DLD1 (cell line): ENCODE measurements around the gene DIP2C.
"Not testable (repeated sequence)": the region's sequence is repeated elsewhere in the genome, so short reads cannot be mapped to it uniquely, and the experiment has no call there.

ENCODE experiments used
- in situ Hi-C: cut with HindIII; loops from 2 replicates; pipeline ENCODE4 v1.10.0; 2017; ENCODE audit warnings: low sequenced_read_pairs

Gene DIP2C

DNA sequence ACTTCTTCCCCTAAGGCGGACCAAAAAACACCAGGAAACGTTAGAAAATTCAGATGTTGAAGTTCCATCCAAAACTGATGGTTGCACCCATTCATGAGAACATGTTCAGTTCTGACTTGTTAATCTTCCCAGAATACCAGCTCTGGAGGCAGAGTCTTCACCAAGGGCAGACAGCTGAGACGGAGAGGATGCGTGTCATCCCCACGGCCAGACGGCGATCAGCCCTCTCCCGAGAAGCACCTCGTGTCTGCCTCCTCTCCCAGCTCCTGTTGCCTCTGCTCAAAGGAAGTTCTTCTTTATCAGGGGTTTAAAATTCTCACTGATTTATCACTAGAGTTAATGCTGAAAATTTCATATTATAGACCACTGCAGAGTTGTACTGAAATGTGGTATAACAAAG lies 284.5 kb downstream of the DIP2C start:
- in situ Hi-C loops, result no loop called here

DNA sequence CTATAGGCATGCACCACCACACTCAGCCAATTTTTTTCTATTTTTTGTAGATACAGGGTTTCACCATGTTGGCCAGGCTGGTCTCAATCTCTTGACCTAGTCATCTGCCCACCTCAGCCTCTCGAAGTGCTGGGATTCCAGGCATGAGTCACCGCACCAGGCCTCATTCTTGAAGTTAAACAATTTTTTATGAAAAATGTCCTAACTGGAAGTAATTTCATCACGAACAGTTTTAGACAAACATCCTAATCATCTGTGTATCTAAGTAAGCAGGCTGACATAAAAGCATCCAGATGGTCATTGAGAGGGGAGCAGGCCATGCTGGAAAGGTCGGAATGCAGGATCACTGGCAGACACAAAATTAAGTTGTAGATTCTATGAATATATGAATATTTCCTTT lies 285.1 kb downstream of the DIP2C start:
- in situ Hi-C loops, result no loop called here

DNA sequence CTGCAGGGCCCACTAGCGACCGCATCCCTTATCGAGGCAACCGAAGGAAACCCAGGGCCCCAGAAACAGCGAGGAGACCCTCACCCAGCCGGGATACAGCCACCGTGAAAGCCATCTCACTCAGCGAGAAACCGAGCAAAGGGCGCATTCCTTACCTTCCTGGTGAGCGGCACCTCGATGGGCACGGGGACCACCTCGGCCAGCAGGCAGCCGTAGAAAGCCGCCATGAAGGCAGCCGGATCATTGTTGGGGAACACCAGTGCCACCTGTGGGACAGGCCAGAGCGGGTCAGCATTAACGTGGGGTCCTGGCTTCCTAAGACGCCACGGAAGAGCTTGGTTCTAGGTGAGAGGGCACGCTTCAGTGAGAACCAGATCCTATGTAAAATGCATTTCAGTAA lies 290.5 kb downstream of the DIP2C start:
- in situ Hi-C loops, result no loop called here

DNA sequence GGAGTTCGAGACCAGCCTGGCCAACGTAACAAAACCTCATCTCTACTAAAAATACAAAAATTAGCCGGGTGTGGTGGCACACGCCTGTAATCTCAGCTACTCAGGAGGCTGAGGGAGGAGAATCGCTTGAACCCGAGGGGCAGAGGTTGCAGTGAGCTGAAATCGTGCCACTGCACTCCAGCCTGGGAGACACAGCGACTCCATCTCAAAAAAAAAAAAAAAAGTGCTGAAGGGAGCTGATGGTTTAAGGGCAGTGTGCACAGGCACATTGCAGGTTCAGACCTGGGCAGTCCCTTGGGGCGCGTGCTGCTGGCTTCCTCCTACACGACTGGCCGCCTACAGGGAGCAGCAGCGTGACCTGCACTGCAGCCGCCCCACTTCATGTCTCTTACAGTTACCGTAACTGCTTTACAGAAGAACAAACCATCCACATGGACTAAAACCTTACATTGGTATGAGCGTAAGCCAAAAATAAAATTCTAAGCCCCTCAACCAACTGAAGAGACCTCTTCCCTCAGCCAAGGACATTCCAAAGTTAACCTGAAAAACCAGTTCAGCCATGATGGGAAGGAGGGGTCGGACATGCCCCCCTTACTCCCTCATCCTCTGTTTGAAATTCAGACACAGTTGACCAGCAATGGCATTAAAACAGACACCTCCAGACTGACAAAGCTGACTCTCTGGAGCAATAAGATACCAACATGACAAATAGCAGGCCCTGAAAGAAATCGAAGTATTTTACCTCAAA lies 292.0 kb downstream of the DIP2C start:
- in situ Hi-C loops, result no loop called here

DNA sequence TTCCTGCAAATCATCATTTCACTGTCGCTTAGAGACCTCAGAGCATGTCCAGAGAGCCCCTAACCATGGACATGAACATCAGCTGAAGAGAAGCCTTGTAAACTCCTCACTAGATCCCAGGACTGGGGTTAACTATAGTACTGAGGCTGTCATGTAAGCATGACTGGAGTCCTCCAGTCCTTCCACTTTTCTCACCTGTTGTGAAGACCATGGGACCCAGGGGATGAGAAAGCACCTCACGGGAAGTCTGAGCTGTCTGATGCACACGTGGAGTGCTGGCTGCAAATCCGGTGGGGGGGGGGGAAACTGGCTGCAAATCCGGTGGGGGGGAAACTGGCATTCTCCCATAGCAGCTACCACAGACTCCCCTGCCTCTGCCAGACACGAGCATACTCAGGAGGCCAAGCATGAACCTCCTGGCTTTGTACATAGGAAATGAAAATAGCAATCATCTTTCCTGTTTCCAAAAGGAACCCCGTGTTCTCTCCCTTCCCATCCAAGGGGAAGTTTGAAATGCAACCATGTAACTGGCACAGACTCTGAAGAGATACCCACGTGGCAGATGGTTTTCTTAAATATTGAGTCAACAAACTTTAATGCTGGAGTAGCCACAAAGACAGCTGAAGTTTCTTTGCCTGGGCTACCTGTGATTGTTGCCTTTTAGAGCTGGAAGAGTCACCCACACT lies 292.8 kb downstream of the DIP2C start:
- in situ Hi-C loops, result no loop called here

DNA sequence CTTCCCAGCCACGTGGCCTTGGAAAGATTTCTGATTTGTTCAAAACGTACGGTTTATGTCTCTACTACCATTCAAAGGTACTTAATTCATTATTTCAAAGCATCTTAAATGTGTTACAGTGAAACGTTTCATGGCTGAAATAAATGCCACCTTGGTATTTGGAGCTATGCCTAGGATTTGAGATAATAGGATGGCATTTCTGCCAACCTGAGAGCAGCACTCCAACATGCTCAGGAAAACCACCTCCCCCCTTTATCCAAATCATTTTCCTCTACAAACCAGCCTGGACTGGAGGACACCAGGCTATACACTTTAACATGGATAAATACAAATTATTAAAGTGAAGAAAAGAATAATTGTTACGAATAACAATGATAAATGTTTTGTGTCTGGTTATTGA lies 293.4 kb downstream of the DIP2C start:
- in situ Hi-C loops, result no loop called here

DNA sequence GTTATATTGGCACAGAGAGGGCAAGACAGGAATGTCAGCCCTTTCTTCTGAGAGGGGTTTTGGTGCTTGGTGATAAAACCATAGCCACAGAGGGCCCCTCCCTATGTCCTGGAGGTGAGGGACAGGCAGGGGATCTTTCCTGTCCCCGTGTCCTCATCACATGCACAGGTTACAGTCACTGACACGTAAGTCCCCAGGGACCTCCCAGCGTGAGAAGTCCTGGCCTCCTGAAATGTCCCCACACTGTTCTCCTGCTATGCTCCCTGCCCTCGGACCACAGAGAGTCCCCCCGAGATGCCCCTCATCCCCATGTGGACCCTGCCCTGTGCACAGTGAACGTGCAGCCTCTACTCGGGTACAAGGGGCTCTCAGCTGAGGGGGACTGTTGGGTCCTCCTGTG lies 293.8 kb downstream of the DIP2C start:
- in situ Hi-C loops, result no loop called here

DNA sequence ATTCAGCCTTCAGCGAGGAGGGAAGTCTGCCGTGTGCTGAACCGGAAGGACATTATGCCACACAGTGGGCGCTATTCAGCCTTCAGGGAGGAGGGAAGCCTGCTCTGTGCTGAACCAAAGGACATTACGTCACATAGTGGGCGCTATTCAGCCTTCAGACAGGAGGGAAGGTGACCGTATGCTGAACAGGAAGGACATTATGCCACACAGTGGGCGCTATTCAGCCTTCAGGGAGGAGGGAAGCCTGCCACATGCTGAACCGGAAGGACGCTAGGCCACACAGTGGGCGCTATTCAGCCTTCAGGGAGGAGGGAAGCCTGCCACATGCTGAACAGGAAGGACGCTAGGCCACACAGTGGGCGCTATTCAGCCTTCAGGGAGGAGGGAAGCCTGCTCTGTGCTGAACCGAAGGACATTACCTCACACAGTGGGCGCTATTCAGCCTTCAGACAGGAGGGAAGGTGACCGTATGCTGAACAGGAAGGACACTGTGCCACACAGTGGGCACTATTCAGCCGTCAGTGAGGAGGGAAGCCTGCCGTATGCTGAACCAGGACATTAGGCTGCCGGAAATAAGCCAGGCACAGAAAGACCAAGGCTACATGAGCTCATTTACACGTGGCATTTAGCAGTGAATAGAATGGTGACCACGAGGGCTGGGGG lies 294.9 kb downstream of the DIP2C start:
- in situ Hi-C loops, result not testable (repeated sequence)

DNA sequence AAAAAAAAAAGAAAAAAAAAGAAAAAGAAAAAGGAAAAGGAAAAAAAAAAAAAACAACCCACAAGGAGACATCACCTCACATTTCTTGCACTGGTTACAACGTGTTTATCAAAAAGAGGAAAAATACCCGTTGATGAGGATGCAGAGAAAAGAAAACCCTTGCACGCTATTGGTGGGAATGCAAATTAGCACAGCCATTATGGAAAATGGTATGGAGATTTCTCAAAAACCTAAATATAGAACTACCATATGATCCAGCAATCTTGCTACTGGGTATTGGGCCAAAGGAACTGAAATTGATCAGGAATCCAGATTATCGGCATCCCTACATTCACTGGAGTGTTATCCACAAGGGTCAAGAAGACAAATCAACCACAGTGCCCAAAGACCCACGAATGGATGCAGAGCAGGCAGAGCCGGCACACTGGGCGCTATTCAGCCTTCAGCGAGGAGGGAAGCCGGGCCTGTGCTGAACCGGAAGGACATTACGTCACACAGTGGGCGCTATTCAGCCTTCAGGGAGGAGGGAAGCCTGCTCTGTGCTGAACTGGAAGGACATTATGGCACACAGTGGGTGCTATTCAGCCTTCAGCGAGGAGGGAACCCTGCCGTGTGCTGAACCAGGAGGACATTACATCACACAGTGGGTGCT lies 295.6 kb downstream of the DIP2C start:
- in situ Hi-C loops, result no loop called here

DNA sequence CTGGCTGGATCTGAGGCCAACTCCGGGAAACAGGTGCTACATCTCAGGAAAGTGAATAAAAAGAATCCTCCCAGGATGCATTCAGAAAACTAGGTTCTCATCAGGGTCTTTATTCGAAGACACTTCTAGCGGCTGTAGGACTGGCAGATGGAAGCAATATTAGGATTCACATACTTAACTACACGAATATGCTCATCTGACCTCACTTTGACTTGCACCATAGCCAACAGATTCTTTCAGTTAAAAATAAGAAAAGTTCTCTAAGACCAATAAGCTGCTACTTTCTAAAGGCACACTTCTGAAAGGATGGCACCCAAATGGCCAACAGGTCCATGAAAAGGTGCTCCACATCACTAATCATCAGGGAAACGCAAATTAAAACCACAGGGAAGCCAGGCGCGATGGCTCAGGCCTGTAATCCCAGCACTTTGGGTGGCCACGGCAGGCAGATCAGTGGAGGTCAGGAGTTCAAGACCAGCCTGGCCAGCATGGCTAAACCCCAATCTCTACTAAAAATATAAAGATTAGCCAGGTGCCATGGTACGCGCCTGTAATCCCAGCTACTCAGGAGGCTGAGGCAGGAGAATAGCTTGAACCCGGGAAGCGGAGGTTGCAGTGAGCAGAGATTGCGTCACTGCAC lies 296.2 kb downstream of the DIP2C start:
- in situ Hi-C loops, result no loop called here

DNA sequence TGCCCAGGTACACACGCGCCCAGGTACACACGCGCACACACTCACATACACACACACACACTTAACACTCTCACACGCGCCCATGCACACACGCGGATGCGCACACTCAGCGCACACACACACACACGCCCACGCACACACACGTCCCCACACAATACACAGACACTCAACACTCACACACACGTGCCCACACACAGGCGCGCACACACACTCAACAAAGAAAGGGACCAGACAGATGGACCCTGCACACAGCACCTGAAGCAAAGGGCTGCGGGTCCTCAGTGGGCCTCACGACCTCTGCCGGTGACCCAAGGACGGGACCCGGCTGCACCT lies 296.8 kb downstream of the DIP2C start:
- in situ Hi-C loops, result no loop called here

DNA sequence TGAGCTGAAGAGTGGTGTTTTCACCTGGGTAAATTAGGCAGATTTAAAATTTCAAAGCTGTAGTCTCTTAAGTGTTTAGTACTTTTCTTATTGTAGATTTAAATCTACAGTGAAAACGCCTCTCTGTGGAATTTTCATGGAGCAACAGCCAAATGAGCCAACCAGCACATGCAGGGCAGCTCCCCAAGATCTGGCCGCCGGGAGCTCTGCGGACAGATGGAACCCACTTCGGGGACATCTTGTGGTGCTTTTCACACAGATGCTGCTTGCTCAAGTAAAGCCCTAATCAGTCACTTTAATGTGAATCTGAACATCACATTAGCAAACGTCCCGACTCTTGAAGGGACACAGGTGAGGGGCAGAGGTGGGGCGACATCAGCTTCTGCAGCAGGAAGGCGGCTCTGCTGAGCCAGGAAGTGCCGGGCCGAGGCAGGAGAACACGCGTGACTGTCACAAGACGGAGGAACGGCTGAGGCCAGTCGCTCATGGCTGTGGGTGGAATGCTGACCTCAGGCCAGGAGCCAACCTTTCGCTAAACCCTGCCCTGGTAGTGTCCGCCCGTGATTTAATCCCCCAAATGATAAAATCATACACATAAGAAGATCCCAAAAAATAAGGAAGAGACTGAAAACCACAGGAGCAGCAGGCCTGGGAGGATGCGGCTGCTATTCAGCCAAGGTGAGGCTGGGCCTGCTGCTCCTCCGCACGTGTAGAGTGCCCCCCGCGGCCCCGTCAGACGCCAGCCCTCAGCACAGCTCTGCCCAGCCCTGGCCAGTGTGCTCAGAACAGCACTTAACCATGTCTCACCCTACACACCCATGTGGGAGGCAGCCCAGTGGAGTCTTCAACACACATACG lies 297.4 kb downstream of the DIP2C start:
- in situ Hi-C loops, result no loop called here

DNA sequence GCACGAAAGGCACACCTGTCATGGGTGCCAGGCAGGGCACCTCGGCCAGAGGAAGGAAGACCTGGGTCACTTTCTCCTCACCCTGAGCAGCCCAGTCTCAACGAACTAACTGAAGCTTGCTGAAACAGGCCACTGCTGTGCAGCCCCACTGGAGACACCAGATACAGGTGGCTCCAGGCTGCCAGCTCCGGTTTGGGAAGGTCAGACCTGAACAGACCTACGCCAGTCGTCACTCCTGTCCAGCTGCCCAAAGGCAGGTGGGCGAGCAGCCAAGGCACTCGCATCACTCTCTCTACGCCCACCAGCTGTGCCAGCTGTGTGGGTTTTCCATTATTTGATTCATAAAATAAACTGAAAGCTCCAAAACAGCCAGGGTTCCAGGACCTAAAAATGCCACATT lies 298.2 kb downstream of the DIP2C start:
- in situ Hi-C loops, result no loop called here

DNA sequence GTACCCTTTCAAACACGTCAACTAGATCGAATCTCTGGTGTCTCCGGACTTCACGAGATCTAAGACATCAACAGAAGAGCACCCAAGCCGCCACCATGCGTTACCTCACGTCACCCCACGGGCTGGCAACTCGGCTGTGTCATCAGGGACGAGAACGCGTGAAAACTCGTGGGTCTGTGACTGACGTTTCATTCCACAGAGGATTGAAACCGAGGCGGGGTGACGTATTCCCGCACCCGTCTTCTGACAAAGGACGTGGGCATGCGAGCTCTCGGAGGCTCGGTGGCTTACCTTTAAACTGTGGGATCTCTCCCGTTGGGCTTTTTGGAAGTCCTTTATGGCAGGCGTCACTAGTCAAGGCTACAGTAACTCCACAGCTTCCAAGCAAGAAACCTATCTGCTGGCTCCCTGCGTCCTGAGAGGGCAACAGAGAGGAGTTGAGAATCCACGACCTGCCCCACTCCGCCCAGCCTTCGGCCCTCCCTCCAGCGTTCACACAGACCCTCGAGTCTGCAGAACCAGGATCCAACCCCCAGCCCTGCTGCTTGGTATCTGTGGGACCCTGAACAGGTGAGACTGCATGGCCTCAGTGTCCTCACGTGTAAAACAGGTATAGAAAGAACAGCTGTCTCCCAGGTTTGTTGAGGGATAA lies 298.9 kb downstream of the DIP2C start:
- in situ Hi-C loops, result no loop called here

DNA sequence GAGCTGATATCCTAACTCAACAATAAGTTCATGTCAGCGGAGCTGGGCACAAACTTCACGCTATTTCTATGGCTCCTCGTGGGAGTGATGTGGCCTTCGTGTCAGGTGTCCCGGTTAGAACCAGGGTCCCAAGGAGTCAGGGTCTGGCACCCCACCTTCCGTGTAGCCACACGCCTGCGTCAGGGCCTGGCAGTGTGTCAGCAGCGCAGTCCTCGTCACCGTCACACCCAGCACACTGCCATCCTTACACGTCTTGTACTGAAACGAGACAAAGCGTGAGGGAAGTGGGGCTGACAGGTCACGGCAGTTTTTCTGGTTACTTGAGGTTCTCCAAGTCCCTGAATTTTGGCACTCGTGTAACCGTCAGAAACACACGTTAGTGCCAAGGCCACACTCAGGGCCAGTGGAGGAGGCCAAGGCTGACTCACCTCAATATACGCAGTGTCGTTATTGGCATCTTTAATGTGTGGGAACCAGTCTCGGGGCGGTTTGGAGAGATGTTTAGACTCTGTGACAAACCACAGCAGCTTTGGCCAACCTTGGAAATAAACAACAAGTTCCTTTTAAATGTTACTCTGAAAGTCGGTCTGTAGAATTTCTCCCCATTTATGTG lies 299.5 kb downstream of the DIP2C start:
- in situ Hi-C loops, result no loop called here

DNA sequence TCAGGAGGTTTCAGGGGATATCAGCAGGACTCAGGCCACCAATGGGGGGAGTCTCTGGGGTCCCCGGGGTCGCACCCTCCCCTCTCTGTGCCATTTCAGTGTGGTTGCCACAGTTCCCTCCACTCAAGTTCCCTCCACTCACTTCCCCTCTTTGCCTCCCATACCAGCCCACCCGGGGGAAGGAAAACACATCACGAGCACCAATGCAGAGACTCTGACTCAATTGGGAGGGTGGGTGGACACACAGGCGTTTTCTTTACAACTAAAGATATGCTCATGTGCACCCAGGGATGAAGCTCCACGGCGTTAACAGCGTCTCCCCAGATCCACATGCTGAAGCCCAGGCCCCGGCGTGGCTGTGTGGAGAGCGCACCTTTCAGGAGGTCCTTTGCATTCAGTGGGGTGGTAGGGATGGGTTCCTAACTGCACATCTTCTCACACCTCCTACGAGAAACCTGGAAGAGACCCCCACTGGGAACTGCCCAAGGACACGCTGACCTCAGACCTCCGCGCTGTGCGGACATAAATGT lies 300.1 kb downstream of the DIP2C start:
- in situ Hi-C loops, result no loop called here

DNA sequence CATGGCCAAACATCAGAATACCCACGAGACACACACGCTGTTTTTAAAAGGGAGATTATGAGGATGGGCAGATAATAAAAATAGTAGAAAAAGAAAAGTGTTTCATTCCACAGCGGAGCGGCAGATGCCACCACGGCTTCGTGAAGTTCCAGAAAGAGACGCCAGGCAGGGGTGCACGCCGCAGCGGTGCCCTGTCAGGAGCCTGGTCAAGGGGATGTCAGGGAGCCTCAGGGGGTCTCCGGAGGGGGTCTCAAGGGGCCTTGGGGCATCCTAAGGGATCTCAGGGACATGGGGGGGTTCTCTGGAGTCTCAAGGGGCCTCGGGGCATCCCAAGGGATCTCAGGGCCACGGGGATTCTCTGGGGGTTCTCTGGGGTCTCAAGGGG lies 300.8 kb downstream of the DIP2C start:
- in situ Hi-C loops, result no loop called here

DNA sequence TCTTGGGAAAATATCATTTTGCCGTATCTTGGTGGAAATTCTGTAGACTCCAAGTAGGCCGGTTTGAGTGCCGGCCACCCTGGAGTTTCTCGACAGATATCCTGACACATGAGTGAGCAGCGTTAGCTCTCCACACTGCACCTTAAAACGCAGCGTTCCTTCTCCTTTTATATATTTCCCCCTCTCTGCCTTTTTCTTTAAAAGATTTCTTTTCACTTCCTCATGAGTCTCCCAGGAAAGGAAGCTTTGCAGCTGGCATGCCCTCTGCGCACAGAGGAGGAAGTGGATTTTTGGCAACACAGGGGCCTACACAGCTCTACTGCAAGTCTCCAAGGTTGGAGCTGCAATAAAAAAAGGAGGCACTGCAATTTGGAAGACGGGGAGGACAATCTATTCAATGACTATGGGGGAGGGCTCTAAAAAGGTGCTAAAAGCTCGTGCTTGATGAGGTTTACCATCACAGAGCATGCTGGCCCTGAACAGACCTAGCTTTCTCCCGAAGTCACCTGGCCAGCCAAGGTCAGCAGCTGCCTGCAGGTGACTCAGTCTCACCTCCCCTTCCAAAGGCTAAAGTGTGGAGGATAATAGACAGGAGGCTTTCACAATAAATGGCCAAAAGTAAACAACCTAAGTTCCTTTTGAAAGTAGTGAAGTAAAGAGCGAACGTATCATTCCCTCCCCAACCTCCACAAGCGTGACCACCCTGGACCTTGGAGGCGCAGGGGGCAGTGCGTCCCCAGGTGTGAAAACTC lies 301.4 kb downstream of the DIP2C start:
- in situ Hi-C loops, result no loop called here

DNA sequence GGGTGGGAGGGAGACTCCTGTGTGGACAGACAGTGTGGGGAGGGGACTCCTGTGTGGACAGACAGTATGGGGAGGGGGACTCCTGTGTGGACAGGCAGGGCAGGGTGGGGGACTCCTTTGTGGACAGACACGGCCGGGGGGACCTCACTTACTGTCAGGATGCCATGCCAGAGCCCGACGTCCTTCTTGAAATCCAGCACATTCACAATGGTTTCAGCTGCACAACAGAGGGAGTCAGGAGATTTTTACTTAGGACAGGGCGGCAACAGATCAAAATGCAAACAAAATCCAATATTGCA lies 301.9 kb downstream of the DIP2C start:
- in situ Hi-C loops, result no loop called here
